Esophagus muscularis mucosa (tissue), 4 donors: ENCODE results near the gene ZFYVE28. TPM values are rescaled to one million over a fixed set of nuclear protein-coding genes. Genes with fewer than 3 reads are reported as not detected.

Source experiments
- DNase-seq: peaks from one replicate; pipeline ENCODE4 v3.0.0-alpha.2; 2017; ENCODE audit errors: extremely low spot score
- H3K27ac ChIP-seq, 4 donors: fragments of 200-600 bp; sonication (generic); replicated peaks in 1 of 4; 1 replicate in 3 of 4; 2 replicates in 1 of 4; pipeline ENCODE4 v1.5.1; 2016 to 2019; ENCODE audit warnings: mild to moderate bottlenecking in 1 of 4
- H3K27me3 ChIP-seq, 4 donors: fragments of 200-600 bp; sonication (generic); one replicate each; pipeline versions ENCODE4 v1.5.1 to v1.6.0; 2016 to 2019
- H3K36me3 ChIP-seq, 4 donors: fragments of 200-600 bp; sonication (generic); one replicate each; pipeline ENCODE4 v1.5.1; 2016 to 2019
- H3K4me1 ChIP-seq, 4 donors: fragments of 200-600 bp; sonication (generic); one replicate each; pipeline ENCODE4 v1.5.1; 2016 to 2019
- H3K4me3 ChIP-seq, 4 donors: fragments of 200-600 bp; sonication (generic); 1 replicate in 2 of 4; 2 replicates in 2 of 4; pipeline ENCODE4 v1.5.1; 2016 to 2019; ENCODE audit warnings: mild to moderate bottlenecking in 4 of 4, moderate library complexity in 1 of 4
- H3K9me3 ChIP-seq, 4 donors: fragments of 200-600 bp; sonication (generic); 1 replicate in 3 of 4; 2 replicates in 1 of 4; pipeline ENCODE4 v1.5.1; 2016 to 2019
- EP300 ChIP-seq: sonication (generic); formaldehyde crosslinking; IDR thresholded peaks from one replicate; pipeline ENCODE4 v1.6.1; 2017; ENCODE audit warnings: antibody characterized with exemption
- POLR2A ChIP-seq: fragments of 450-650 bp; IDR thresholded peaks from one replicate; pipeline ENCODE4 v1.6.1; 2017; ENCODE audit warnings: antibody characterized with exemption, moderate library complexity, mild to moderate bottlenecking, low read depth
- POLR2AphosphoS5 ChIP-seq, 2 donors: sonication (generic); formaldehyde crosslinking; IDR thresholded peaks; one replicate each; pipeline ENCODE4 v1.6.1; 2017; ENCODE audit warnings: antibody characterized with exemption in 2 of 2
- WGBS: methylation state at CpG from one replicate; pipeline ENCODE4 v1.1.5; 2018; 5-methylcytosine and 5-hydroxymethylcytosine counted together
- intact Hi-C: fragments of 100-400 bp; cut with DNase I; formaldehyde crosslinking; loops from one replicate; pipeline ENCODE4 v1.15.1; 2023
- total RNA-seq, 4 donors: library from RNA; depleted of rRNA; stranded (reverse); fragments of >200 nt; gene quantifications; one replicate each; pipeline versions ENCODE4 v1.1.0 to v1.2.1, GENCODE V29; 2016
- TF ChIP-seq, protein P1 (sequence below), 3 experiments: fragments of 200-600 bp in 2 of 3; fragments of 450-650 bp in 1 of 3; sonication (generic) in 2 of 3; IDR thresholded peaks; one replicate each; pipeline ENCODE4 v1.5.1; 2017 to 2019; ENCODE audit warnings: antibody characterized with exemption in 3 of 3, mild to moderate bottlenecking in 2 of 3, moderate library complexity in 1 of 3

The ZFYVE28 gene
- total RNA-seq, 4 donors from 2014 or later = 4.5 to 13.4 (median 8.4) TPM

- peak overlapping the region in 3 of 4 donors; percentile 17 to 52 (median 39) for H3K27ac ChIP-seq
- DNase-seq = no peak
- no peak for TF ChIP-seq EP300
- TF ChIP-seq POLR2AphosphoS5 (IDR thresholded peaks at IDR 0.05) = no peak
- no peak for TF ChIP-seq POLR2A
- TF ChIP-seq, protein P1, sequence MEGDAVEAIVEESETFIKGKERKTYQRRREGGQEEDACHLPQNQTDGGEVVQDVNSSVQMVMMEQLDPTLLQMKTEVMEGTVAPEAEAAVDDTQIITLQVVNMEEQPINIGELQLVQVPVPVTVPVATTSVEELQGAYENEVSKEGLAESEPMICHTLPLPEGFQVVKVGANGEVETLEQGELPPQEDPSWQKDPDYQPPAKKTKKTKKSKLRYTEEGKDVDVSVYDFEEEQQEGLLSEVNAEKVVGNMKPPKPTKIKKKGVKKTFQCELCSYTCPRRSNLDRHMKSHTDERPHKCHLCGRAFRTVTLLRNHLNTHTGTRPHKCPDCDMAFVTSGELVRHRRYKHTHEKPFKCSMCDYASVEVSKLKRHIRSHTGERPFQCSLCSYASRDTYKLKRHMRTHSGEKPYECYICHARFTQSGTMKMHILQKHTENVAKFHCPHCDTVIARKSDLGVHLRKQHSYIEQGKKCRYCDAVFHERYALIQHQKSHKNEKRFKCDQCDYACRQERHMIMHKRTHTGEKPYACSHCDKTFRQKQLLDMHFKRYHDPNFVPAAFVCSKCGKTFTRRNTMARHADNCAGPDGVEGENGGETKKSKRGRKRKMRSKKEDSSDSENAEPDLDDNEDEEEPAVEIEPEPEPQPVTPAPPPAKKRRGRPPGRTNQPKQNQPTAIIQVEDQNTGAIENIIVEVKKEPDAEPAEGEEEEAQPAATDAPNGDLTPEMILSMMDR (IDR thresholded peaks at IDR 0.05) = no peak
These were observed 53.2 kb downstream of the ZFYVE28 start for GRCh38 chr4:2365054-2365912.

GRCh38 chr4:2364654-2365053 is 53.8 kb downstream of the ZFYVE28 start:
- no peaks in the 10 kb centered on the region for H3K27me3 ChIP-seq
- intact Hi-C loops = no loop called here
- H3K9me3 ChIP-seq = peaks cover 0 to 6% (median 3%) of the 10 kb centered on the region in 4 donors
- H3K4me3 ChIP-seq = peak overlapping the region; percentile 62 to 70 (median 64)
- H3K4me1 ChIP-seq = peaks cover 10 to 33% (median 23%) of the 10 kb centered on the region in 4 donors
- WGBS = 17% methylated on average over 22 of the region's 47 CpGs
- DNase-seq = no peak
- peak overlapping the region; percentile 17 to 52 (median 28) for H3K27ac ChIP-seq
- H3K36me3 ChIP-seq = no peaks in the 10 kb centered on the region
- TF ChIP-seq POLR2A = no peak
- peak; percentile 14 to 44 for TF ChIP-seq POLR2AphosphoS5 (IDR thresholded peaks at IDR 0.05)

More at GRCh38 chr4:2365054-2365912, 53.2 kb downstream of the ZFYVE28 start:
- Histone ChIP-seq H3K27me3 (no peaks in the 10 kb centered on the region), H3K9me3 (peaks cover 0 to 6% (median 3%) of the 10 kb centered on the region in 4 donors), H3K4me3 (peak overlapping the region; percentile 62 to 70 (median 64)), H3K4me1 (peaks cover 10 to 33% (median 23%) of the 10 kb centered on the region in 4 donors), H3K36me3 (no peaks in the 10 kb centered on the region)
- WGBS = 43% methylated on average over 22 of the region's 41 CpGs
- intact Hi-C loops = no loop called here

GRCh38 chr4:2363951-2364653 is 54.3 kb downstream of the ZFYVE28 start:
- no peaks in the 10 kb centered on the region for H3K36me3 ChIP-seq
- peak overlapping the region; percentile 62 to 70 (median 64) for H3K4me3 ChIP-seq
- peaks cover 0 to 6% (median 2%) of the 10 kb centered on the region in 4 donors for H3K9me3 ChIP-seq
- H3K27ac ChIP-seq = peak overlapping the region in 3 of 4 donors; percentile 17 to 52 (median 17)
- H3K4me1 ChIP-seq = peaks cover 10 to 33% (median 23%) of the 10 kb centered on the region in 4 donors
- TF ChIP-seq, protein P1 (IDR thresholded peaks at IDR 0.05) = no peak
- TF ChIP-seq EP300 (no peak), POLR2AphosphoS5 (IDR thresholded peaks at IDR 0.05) (no peak), POLR2A (no peak)
- H3K27me3 ChIP-seq = no peaks in the 10 kb centered on the region
- intact Hi-C loops = no loop called here
- 40% methylated on average over 10 of the region's 17 CpGs for WGBS
- DNase-seq = no peak

GRCh38 chr4:2363056-2363721 is 55.3 kb downstream of the ZFYVE28 start:
- Histone ChIP-seq H3K9me3 (no peaks in the 10 kb centered on the region), H3K36me3 (no peaks in the 10 kb centered on the region), H3K27me3 (no peaks in the 10 kb centered on the region), H3K27ac (no peak overlapping the region), H3K4me3 (no peak overlapping the region), H3K4me1 (peaks cover 10 to 33% (median 23%) of the 10 kb centered on the region in 4 donors)
- no peak for TF ChIP-seq EP300
- TF ChIP-seq POLR2AphosphoS5 (IDR thresholded peaks at IDR 0.05) = no peak
- TF ChIP-seq, protein P1 (IDR thresholded peaks at IDR 0.05) = no peak
- TF ChIP-seq POLR2A = no peak
- no peak for DNase-seq
- WGBS = 97% methylated on average over 6 of the region's 12 CpGs
- intact Hi-C loops = no loop called here
